Mesendoderm (in vitro differentiated cells): ENCODE results near the gene PIP5K1B.

Experiments used
- DNase-seq: peaks from one replicate; pipeline ENCODE4 v3.0.0; 2013
- H2AK5ac ChIP-seq: 2 replicates; pipeline ENCODE4 v1.6.1; 2013; ENCODE audit warnings: low read length, inconsistent platforms
- H2BK120ac ChIP-seq: 2 replicates; pipeline ENCODE4 v1.6.1; 2013; ENCODE audit warnings: low read depth, mild to moderate bottlenecking, low read length, moderate library complexity, mixed read lengths
- H2BK15ac ChIP-seq: replicated peaks from 2 replicates; pipeline ENCODE4 v1.6.1; 2013; ENCODE audit warnings: low read depth, mild to moderate bottlenecking, moderate library complexity
- H2BK5ac ChIP-seq: 2 replicates; pipeline ENCODE4 v1.6.1; 2013; ENCODE audit warnings: low read length, inconsistent platforms
- H3K18ac ChIP-seq: 2 replicates; pipeline ENCODE4 v1.6.1; 2013; ENCODE audit warnings: mild to moderate bottlenecking, low read length, mixed read lengths
- H3K23ac ChIP-seq: one replicate; pipeline ENCODE4 v1.6.1; 2013; ENCODE audit warnings: low read length
- H3K27ac ChIP-seq: 2 replicates; pipeline ENCODE4 v1.5.1; 2013; ENCODE audit warnings: low read depth, mild to moderate bottlenecking, inconsistent platforms, low read length, moderate library complexity
- H3K27me3 ChIP-seq: 2 replicates; pipeline ENCODE4 v1.6.1; 2013; ENCODE audit warnings: low read length, control low read depth, mild to moderate bottlenecking, inconsistent platforms; ENCODE audit not compliant: insufficient read depth, poor library complexity
- H3K36me3 ChIP-seq: 2 replicates; pipeline ENCODE4 v1.6.1; 2013; ENCODE audit warnings: low read length, inconsistent platforms; ENCODE audit not compliant: control insufficient read depth, insufficient read depth
- H3K4ac ChIP-seq: one replicate; pipeline ENCODE4 v1.6.1; 2013; ENCODE audit warnings: low read depth, mild to moderate bottlenecking, low read length, moderate library complexity
- H3K4me1 ChIP-seq: 2 replicates; pipeline ENCODE4 v1.6.1; 2013; ENCODE audit warnings: low read depth, low read length, inconsistent platforms; ENCODE audit not compliant: control insufficient read depth
- H3K4me2 ChIP-seq: 2 replicates; pipeline ENCODE4 v1.6.1; 2013; ENCODE audit warnings: low read length
- H3K4me3 ChIP-seq: 2 replicates; pipeline ENCODE4 v1.5.1; 2013; ENCODE audit warnings: mild to moderate bottlenecking, low read length
- H3K56ac ChIP-seq: one replicate; pipeline ENCODE4 v1.6.1; 2013; ENCODE audit warnings: low read length
- H3K79me1 ChIP-seq: 2 replicates; pipeline ENCODE4 v1.6.1; 2013; ENCODE audit warnings: low read length, inconsistent platforms
- H3K79me2 ChIP-seq: 2 replicates; pipeline ENCODE4 v1.6.1; 2013; ENCODE audit warnings: mild to moderate bottlenecking, low read length; ENCODE audit not compliant: control insufficient read depth, insufficient read depth
- H3K9ac ChIP-seq: 2 replicates; pipeline ENCODE4 v1.6.1; 2013; ENCODE audit warnings: low read length, inconsistent platforms
- H4K5ac ChIP-seq: one replicate; pipeline ENCODE4 v1.6.1; 2013; ENCODE audit warnings: low read length
- H4K8ac ChIP-seq: one replicate; pipeline ENCODE4 v1.6.1; 2013; ENCODE audit warnings: low read depth, mild to moderate bottlenecking, control low read depth, low read length, moderate library complexity
- WGBS: extraction: QIAGEN DNeasy Blood & Tissue Kit; methylation state at CpG from one replicate; pipeline ENCODE4 v1.1.7; 2013; ENCODE audit warnings: low lambda C conversion rate, missing lambda C conversion rate; ENCODE audit not compliant: insufficient coverage; ENCODE audit errors: extremely low coverage; 5-methylcytosine and 5-hydroxymethylcytosine counted together

The PIP5K1B gene

DNA sequence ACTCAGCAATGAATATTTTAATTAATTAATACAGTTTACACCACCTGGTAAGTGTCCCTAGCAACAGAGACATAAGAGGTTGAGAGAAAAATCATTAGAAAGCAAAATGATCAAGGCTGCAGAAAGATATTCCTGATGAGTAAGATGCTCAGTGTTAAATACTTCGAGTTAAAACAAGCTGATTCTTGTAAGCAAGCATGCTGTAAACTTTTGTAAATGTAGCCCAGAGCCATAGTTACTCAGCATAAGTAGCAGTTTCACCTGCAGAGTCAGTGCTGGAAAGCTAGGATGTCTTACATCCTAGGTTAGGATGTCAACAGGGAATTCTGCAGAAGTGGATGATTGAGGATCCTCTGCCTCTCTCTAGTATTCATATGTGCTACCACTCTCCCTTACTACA, 304.7 kb downstream of the PIP5K1B start:
- Histone ChIP-seq H3K27me3 (no peaks in the 10 kb centered on the region), H2AK5ac (no peak overlapping the region), H3K23ac (no peak overlapping the region), H3K4me1 (no peaks in the 10 kb centered on the region), H3K4me2 (no peak overlapping the region), H3K9ac (no peak overlapping the region), H3K27ac (no peak overlapping the region), H3K79me1 (no peaks in the 10 kb centered on the region), H3K36me3 (no peaks in the 10 kb centered on the region), H2BK15ac (no peak overlapping the region), H2BK5ac (no peak overlapping the region), H3K18ac (no peak overlapping the region), H3K4ac (no peak overlapping the region), H2BK120ac (no peak overlapping the region), H3K79me2 (no peaks in the 10 kb centered on the region), H3K56ac (no peak overlapping the region), H4K8ac (no peak overlapping the region), H4K5ac (no peak overlapping the region), H3K4me3 (no peak overlapping the region)
- no peak for DNase-seq
- WGBS = no CpG with 5 or more reads among the region's 1 CpG

GRCh38 chr9:69012696-69013381, 307.8 kb downstream of the PIP5K1B start:
- Histone ChIP-seq H3K4me2 (no peak overlapping the region), H3K4me1 (no peaks in the 10 kb centered on the region), H3K36me3 (no peaks in the 10 kb centered on the region), H3K9ac (no peak overlapping the region), H3K4ac (no peak overlapping the region), H2BK5ac (no peak overlapping the region), H3K4me3 (no peak overlapping the region), H3K79me1 (no peaks in the 10 kb centered on the region), H4K5ac (no peak overlapping the region), H3K27ac (no peak overlapping the region), H4K8ac (no peak overlapping the region), H3K23ac (no peak overlapping the region), H3K79me2 (no peaks in the 10 kb centered on the region), H3K18ac (no peak overlapping the region), H2AK5ac (no peak overlapping the region), H2BK120ac (no peak overlapping the region), H3K27me3 (no peaks in the 10 kb centered on the region), H3K56ac (no peak overlapping the region), H2BK15ac (no peak overlapping the region)
- no peak for DNase-seq
- WGBS = no CpG with 5 or more reads among the region's 18 CpGs

DNA sequence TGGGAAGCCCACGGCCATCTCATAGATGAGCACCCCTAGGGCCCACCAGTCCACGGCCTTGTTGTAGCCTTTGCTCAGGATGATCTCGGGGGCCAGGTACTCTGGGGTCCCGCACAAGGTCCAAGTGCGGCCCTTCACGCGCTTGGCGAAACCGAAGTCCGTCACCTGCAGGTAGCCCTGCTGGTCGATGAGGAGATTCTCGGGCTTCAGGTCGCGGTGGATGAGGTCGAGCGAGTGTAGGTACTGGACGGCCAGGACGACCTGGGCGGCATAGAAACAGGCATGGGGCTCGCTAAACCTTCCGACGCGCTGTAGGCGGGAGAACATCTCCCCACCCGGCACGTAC, 308.3 kb downstream of the PIP5K1B start:
- no peak overlapping the region for H3K56ac ChIP-seq
- no peak for DNase-seq
- H3K79me1 ChIP-seq = no peaks in the 10 kb centered on the region
- H3K18ac ChIP-seq = no peak overlapping the region
- no peak overlapping the region for H4K5ac ChIP-seq
- H3K27ac ChIP-seq = no peak overlapping the region
- no peak overlapping the region for H4K8ac ChIP-seq
- H2BK120ac ChIP-seq = no peak overlapping the region
- no peak overlapping the region for H3K4ac ChIP-seq
- no peak overlapping the region for H3K23ac ChIP-seq
- H2BK15ac ChIP-seq = no peak overlapping the region
- no peak overlapping the region for H2AK5ac ChIP-seq
- no peak overlapping the region for H2BK5ac ChIP-seq
- no CpG with 5 or more reads among the region's 26 CpGs for WGBS
- no peaks in the 10 kb centered on the region for H3K27me3 ChIP-seq
- no peaks in the 10 kb centered on the region for H3K4me1 ChIP-seq
- H3K4me2 ChIP-seq = no peak overlapping the region
- no peaks in the 10 kb centered on the region for H3K36me3 ChIP-seq
- H3K4me3 ChIP-seq = no peak overlapping the region
- no peaks in the 10 kb centered on the region for H3K79me2 ChIP-seq
- H3K9ac ChIP-seq = no peak overlapping the region

DNA sequence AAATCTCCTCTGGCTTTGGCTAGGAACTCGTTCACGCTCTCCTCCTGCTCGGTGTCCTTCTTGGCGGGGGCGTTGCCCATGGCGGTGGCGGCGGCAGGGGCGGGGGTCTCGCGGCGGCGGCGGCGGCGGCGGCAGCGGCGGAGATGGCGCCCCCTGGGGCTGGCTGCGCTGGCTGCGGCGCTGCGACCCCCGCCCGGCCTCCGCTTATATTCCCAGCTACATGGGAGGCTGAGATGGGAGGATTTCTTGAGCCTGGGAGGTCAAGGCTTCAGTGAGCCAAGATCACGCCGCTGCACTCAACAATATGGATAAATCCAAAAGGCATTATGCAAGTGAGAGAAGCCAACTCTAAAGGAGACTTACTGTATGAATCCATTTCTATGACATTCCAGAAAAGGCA, 309.0 kb downstream of the PIP5K1B start, which contains the start of gene PRKACG:
Gene PRKACG, minus strand, starts transcription at position 101 of the 400 bp plus-strand sequence. Its CDS starts 21 bp downstream, at position 80.
- Histone ChIP-seq H3K27ac (no peak within 1 kb of the TSS), H2BK120ac (no peak within 1 kb of the TSS), H3K4me1 (no peaks in the 10 kb centered on the region), H3K27me3 (no peaks in the 10 kb centered on the region), H2AK5ac (no peak within 1 kb of the TSS), H3K56ac (no peak within 1 kb of the TSS), H4K8ac (no peak within 1 kb of the TSS), H3K36me3 (no peaks in the 10 kb centered on the region), H3K4me2 (no peak within 1 kb of the TSS), H3K4me3 (no peak within 1 kb of the TSS), H3K79me2 (no peaks in the 10 kb centered on the region), H2BK5ac (no peak within 1 kb of the TSS), H2BK15ac (no peak within 1 kb of the TSS), H3K18ac (no peak within 1 kb of the TSS), H3K9ac (no peak within 1 kb of the TSS), H3K4ac (no peak within 1 kb of the TSS), H3K79me1 (no peaks in the 10 kb centered on the region), H3K23ac (no peak within 1 kb of the TSS), H4K5ac (no peak within 1 kb of the TSS)
- WGBS = no CpG with 5 or more reads among the region's 29 CpGs
- DNase-seq = no peak

DNA sequence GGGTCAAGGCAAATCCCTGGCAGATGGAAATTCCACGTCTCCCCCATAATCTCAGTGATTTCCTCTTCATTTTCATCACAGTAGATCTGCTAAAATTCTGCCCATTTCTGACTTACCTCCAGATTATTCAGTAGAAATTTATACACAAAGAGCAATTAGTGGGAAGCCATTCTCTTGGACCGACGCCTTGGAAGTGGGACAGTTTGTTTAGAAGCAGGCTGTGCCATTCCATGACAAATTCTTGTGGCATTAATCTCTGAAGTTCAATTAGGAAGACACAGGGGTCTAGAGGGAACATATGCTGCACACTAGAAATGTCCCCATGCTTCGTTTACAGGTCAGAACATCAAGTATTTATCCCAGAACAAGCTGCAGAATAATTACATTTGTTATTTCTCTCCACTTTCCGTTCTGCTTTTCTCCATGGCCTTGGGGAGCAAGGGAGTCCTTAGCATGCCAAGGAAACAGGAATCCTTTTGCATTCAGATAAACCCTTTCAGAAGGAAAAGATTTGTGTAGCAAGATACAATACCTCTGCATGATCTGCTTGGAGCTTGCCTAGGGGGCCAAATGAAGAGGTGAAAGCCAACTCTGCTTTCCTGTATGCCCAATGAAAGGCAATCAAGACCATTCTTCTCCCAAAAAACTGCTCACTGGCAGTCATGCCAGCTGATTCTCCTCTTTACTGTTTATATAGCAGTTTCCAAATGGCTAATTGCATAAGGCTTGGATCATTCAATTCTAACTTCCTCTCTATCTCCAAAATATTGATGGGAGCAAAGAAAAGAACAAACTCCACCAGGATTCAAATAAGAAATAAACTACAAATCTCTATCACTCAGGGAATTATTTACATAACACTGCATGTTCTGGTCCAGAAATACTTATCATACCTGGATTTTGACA, 311.4 kb downstream of the PIP5K1B start:
- WGBS = no CpG with 5 or more reads among the region's 5 CpGs

More for the DNA sequence above, 311.4 kb downstream of the PIP5K1B start:
- H3K4me3 ChIP-seq = no peak overlapping the region
- H2AK5ac ChIP-seq = no peak overlapping the region
- no peak overlapping the region for H4K8ac ChIP-seq
- H4K5ac ChIP-seq = no peak overlapping the region
- no peaks in the 10 kb centered on the region for H3K79me2 ChIP-seq
- H3K56ac ChIP-seq = no peak overlapping the region
- no peak overlapping the region for H3K4ac ChIP-seq
- H3K4me1 ChIP-seq = no peaks in the 10 kb centered on the region
- no peak overlapping the region for H3K18ac ChIP-seq
- no peaks in the 10 kb centered on the region for H3K27me3 ChIP-seq
- no peak overlapping the region for H2BK15ac ChIP-seq
- H3K79me1 ChIP-seq = no peaks in the 10 kb centered on the region
- no peak overlapping the region for H3K4me2 ChIP-seq
- no peak overlapping the region for H3K27ac ChIP-seq
- H3K36me3 ChIP-seq = no peaks in the 10 kb centered on the region
- no peak overlapping the region for H3K9ac ChIP-seq
- no peak overlapping the region for H3K23ac ChIP-seq
- no peak for DNase-seq
- H2BK5ac ChIP-seq = no peak overlapping the region
- H2BK120ac ChIP-seq = no peak overlapping the region
